GM12878 (cell line): ENCODE data around the gene CDK5R2. TPM values are rescaled to one million over a fixed set of nuclear protein-coding genes. Genes with fewer than 3 reads are reported as not detected.

Experiments used
- ATAC-seq: fragments of 200-7000 bp; cut with Tn5 transposase; 3 replicates; pipeline ENCODE4 v1.9.1; 2020; ENCODE audit warnings: mild to moderate bottlenecking, moderate library complexity
- BruUV-seq: library from RNA; stranded (reverse); fragments of 400-500 nt; replicated peaks from 2 replicates; lab custom pipeline; 2021; lab: Mats Ljungman, UMichigan
- CTCF ChIA-PET: fragments of 300-600 bp; sonication (Branson Sonifier 250); formaldehyde crosslinking; extraction: SDS; loops from one replicate; lab custom pipeline; 2021; ENCODE audit warnings: inconsistent platforms; lab: Yijun Ruan, JAX
- POLR2A ChIA-PET: fragments of 350-600 bp; formaldehyde crosslinking; extraction: SDS; loops from one replicate; lab custom pipeline; 2021; ENCODE audit warnings: inconsistent platforms; lab: Charles Lee
- RAD21 ChIA-PET: fragments of 300-600 bp; sonication (Branson Sonifier 250); formaldehyde crosslinking; loops from one replicate; lab custom pipeline; 2023; ENCODE audit warnings: antibody characterized with exemption; ENCODE audit not compliant: unreplicated experiment; lab: Charles Lee
- SMC1A ChIA-PET: fragments of 300-600 bp; sonication (Branson Sonifier 250); formaldehyde crosslinking; loops from one replicate; lab custom pipeline; 2023; ENCODE audit not compliant: unreplicated experiment, uncharacterized antibody; lab: Charles Lee
- DNase-seq: peaks from one replicate; pipeline ENCODE4 v3.0.0-alpha.2; 2011; ENCODE audit warnings: low read depth, low spot score
- FAIRE-seq: peaks from 3 replicates; lab custom pipeline; 2011; peaks lifted over from hg19 to GRCh38; lab: Jason Lieb, UNC
- H2AFZ ChIP-seq: 2 replicates; pipeline ENCODE4 v1.6.0; 2011; ENCODE audit warnings: low read depth, low read length, control low read depth; ENCODE audit not compliant: control insufficient read depth
- H3K27ac ChIP-seq: 2 replicates; pipeline ENCODE4 v1.5.1; 2011; ENCODE audit warnings: control low read depth; ENCODE audit not compliant: control insufficient read depth, insufficient read depth
- H3K27me3 ChIP-seq, 2 experiments: replicated peaks in 1 of 2; 2 replicates each; pipeline versions ENCODE4 v1.6.0 to v1.6.1; 2011; ENCODE audit warnings: low read length in 1 of 2; ENCODE audit not compliant: control insufficient read depth in 2 of 2, insufficient read depth in 2 of 2
- H3K36me3 ChIP-seq, 2 experiments: 2 replicates each; pipeline ENCODE4 v1.5.1; 2011; ENCODE audit warnings: low read length in 1 of 2; ENCODE audit not compliant: control insufficient read depth in 2 of 2, insufficient read depth in 2 of 2
- H3K4me1 ChIP-seq: 2 replicates; pipeline ENCODE4 v1.6.1; 2011; ENCODE audit warnings: mild to moderate bottlenecking, low read length, moderate library complexity, mixed read lengths; ENCODE audit not compliant: control insufficient read depth, insufficient read depth
- H3K4me2 ChIP-seq: 2 replicates; pipeline ENCODE4 v1.6.0; 2011; ENCODE audit warnings: control low read depth; ENCODE audit not compliant: control insufficient read depth, insufficient read depth
- H3K4me3 ChIP-seq: fragments of 200-600 bp; sonication (generic); 2 replicates; pipeline ENCODE4 v1.5.1; 2016
- H3K79me2 ChIP-seq: 2 replicates; pipeline ENCODE4 v1.6.0; 2011; ENCODE audit warnings: low read length; ENCODE audit not compliant: control insufficient read depth, insufficient read depth
- H3K9ac ChIP-seq: 2 replicates; pipeline ENCODE4 v1.8.0; 2011; ENCODE audit warnings: low read length, control low read depth, mixed read lengths; ENCODE audit not compliant: control insufficient read depth, insufficient read depth
- H3K9me3 ChIP-seq: replicated peaks from 3 replicates; pipeline ENCODE4 v1.5.1; 2011; ENCODE audit warnings: mild to moderate bottlenecking, low read length; ENCODE audit not compliant: control insufficient read depth, insufficient read depth
- H4K20me1 ChIP-seq: 2 replicates; pipeline ENCODE4 v1.6.0; 2011; ENCODE audit not compliant: control insufficient read depth, insufficient read depth
- BCLAF1 ChIP-seq: fragments of 450-650 bp; IDR thresholded peaks from 2 replicates; pipeline ENCODE4 v1.6.1; 2017; ENCODE audit warnings: antibody characterized with exemption, mild to moderate bottlenecking, moderate library complexity
- E2F4 ChIP-seq: IDR thresholded peaks from 2 replicates; pipeline ENCODE4 v1.6.1; 2012; ENCODE audit warnings: low read depth, low read length, improper control_type of control experiment
- IRF4 ChIP-seq: IDR thresholded peaks from 2 replicates; pipeline ENCODE4 v1.6.1; 2011; ENCODE audit warnings: low read depth, low read length
- NFYA ChIP-seq: IDR thresholded peaks from 2 replicates; pipeline ENCODE4 v1.6.1; 2011; ENCODE audit warnings: low read depth, mild to moderate bottlenecking, low read length, improper control_type of control experiment, borderline replicate concordance
- RAD51 ChIP-seq: fragments of 450-650 bp; IDR thresholded peaks from 2 replicates; pipeline ENCODE4 v1.6.1; 2016; ENCODE audit warnings: moderate library complexity, mild to moderate bottlenecking, inconsistent platforms
- REST ChIP-seq: IDR thresholded peaks from 2 replicates; pipeline ENCODE4 v1.6.1; 2012; ENCODE audit warnings: mild to moderate bottlenecking, low read depth, low read length
- SMC3 ChIP-seq: IDR thresholded peaks from 2 replicates; pipeline ENCODE4 v1.6.1; 2011; ENCODE audit warnings: low read length, improper control_type of control experiment, borderline replicate concordance
- STAT3 ChIP-seq: IDR thresholded peaks from 2 replicates; pipeline ENCODE4 v1.6.1; 2011; ENCODE audit warnings: low read depth, low read length, improper control_type of control experiment
- SUZ12 ChIP-seq: fragments of 200-600 bp; sonication (generic); IDR thresholded peaks from one replicate; pipeline ENCODE4 v1.6.1; 2018; ENCODE audit warnings: antibody characterized with exemption, mild to moderate bottlenecking; ENCODE audit not compliant: unreplicated experiment
- ZNF24 ChIP-seq: fragments of 450-650 bp; IDR thresholded peaks from 2 replicates; pipeline ENCODE4 v1.6.1; 2017; ENCODE audit warnings: antibody characterized with exemption, mild to moderate bottlenecking
- ZNF384 ChIP-seq: IDR thresholded peaks from 2 replicates; pipeline ENCODE4 v1.6.1; 2012; ENCODE audit warnings: low read depth, mild to moderate bottlenecking, low read length, improper control_type of control experiment, borderline replicate concordance
- WGBS: methylation state at CpG from one replicate; pipeline ENCODE4 v1.1.6; 2016; ENCODE audit warnings: low lambda C conversion rate; ENCODE audit not compliant: insufficient replicate concordance, insufficient coverage; ENCODE audit errors: missing lambda C conversion rate; 5-methylcytosine and 5-hydroxymethylcytosine counted together
- in situ Hi-C: fragments of 300-500 bp; cut with MboI; formaldehyde crosslinking; loops from 9 replicates; pipeline ENCODE4 v1.14.3; 2018; ENCODE audit warnings: mixed read lengths
- intact Hi-C: fragments of 100-400 bp; cut with micrococcal nuclease; formaldehyde crosslinking; loops from one replicate; pipeline ENCODE4 v1.14.2; 2022; ENCODE audit not compliant: unreplicated experiment
- polyA plus RNA-seq, 11 experiments: library from polyadenylated mRNA; depleted of rRNA in 4 of 11; unstranded in 6 of 11; stranded (reverse) in 5 of 11; fragments of >200 nt; fragmentation: Nextera tagmentation in 4 of 11; fragmentation: Illumina TruSeq in 1 of 11; extraction: Ambion mirVana in 4 of 11; extraction: Trizol in 1 of 11; gene quantifications; 1 replicate in 1 of 11; 2 replicates in 10 of 11; pipeline versions ENCODE4 v1.2.1 to v1.2.3, GENCODE V29; 2011 to 2016; ENCODE audit warnings: inconsistent platforms in 2 of 11, missing spikeins in 2 of 11, low read depth in 1 of 11
- total RNA-seq, 4 experiments: library from RNA; depleted of rRNA in 3 of 4; stranded (reverse); fragments of >200 nt in 3 of 4; fragmentation: Illumina TruSeq in 1 of 4; extraction: Trizol in 1 of 4; gene quantifications; 2 replicates each; pipeline versions ENCODE4 v1.2.1 to v1.2.3, GENCODE V29; 2013 to 2021

The CDK5R2 gene
- total and polyA plus RNA-seq, 10 of the 15 experiments (the other 5 are each of a cell fraction or from before 2014, with no cell fraction given) = not detected

- Histone ChIP-seq H3K9ac (no peak overlapping the region), H3K27ac (no peak overlapping the region)
- in situ Hi-C loops = no loop called here
- CTCF ChIA-PET = no interaction called here
- no peak for DNase-seq
- TF ChIP-seq SMC3 (no peak), IRF4 (no peak), STAT3 (no peak), ZNF384 (no peak), E2F4 (no peak), BCLAF1 (no peak), NFYA (no peak), RAD51 (no peak), SUZ12 (no peak), REST (no peak), ZNF24 (no peak)
- TF ChIP-seq, all 136 proteins: peak for 0
- no peaks in the 10 kb centered on the region for H3K36me3 ChIP-seq
- BruUV-seq = no TSS peak
- peaks cover 3% of the 10 kb centered on the region for H4K20me1 ChIP-seq
- no peaks in the 10 kb centered on the region for H3K9me3 ChIP-seq
- ChIA-PET POLR2A (no interaction called here), SMC1A (no interaction called here), RAD21 (interaction anchor here (0.6 to 1.1 kb wide), 2 partner anchors 93 to 113 kb away, joined by 3 to 4 read pairs; no protein-coding TSS in a partner anchor)
- H3K4me2 ChIP-seq = no peak overlapping the region
- no peak overlapping the region for H2AFZ ChIP-seq
- peaks cover 27 to 29% of the 10 kb centered on the region in 2 experiments for H3K27me3 ChIP-seq
- FAIRE-seq = no peak
- intact Hi-C loops = no loop called here
- H3K4me3 ChIP-seq = no peak overlapping the region
- no peak for ATAC-seq
- H3K4me1 ChIP-seq = no peaks in the 10 kb centered on the region
- H3K79me2 ChIP-seq = no peaks in the 10 kb centered on the region
- 17% methylated on average over 2 of the region's 2 CpGs for WGBS
Observed at GRCh38 chr2:218988650-218989049, 29.2 kb downstream of the CDK5R2 start.
